CD4-positive, alpha-beta T cell (primary cell): ENCODE results near the gene SLAMF9. TPM values are rescaled to one million over a fixed set of nuclear protein-coding genes. Genes with fewer than 3 reads are reported as not detected.

Experiments used
- ATAC-seq: fragments of 200-7000 bp; cut with Tn5 transposase; one replicate; pipeline ENCODE4 v1.10.0; 2022; ENCODE audit warnings: mild to moderate bottlenecking; ENCODE audit not compliant: poor library complexity
- CTCF ChIA-PET: fragments of 350-600 bp; sonication (Branson Sonifier 250); formaldehyde crosslinking; loops from one replicate; lab custom pipeline; 2021; ENCODE audit warnings: antibody characterized with exemption, inconsistent platforms; lab: Charles Lee
- POLR2A ChIA-PET: fragments of 350-600 bp; sonication (Branson Sonifier 250); formaldehyde crosslinking; loops from one replicate; lab custom pipeline; 2021; ENCODE audit warnings: antibody characterized with exemption, inconsistent platforms; lab: Charles Lee
- DNase-seq, 14 experiments: peaks; one replicate each; pipeline ENCODE4 v3.0.0-alpha.2; 2013 to 2020; ENCODE audit warnings: mixed read lengths in 2 of 14
- H3K27ac ChIP-seq, 2 donors: one replicate each; pipeline versions ENCODE4 v1.5.1 to v1.7.0; 2013; ENCODE audit warnings: low read length in 2 of 2, low read depth in 1 of 2, mild to moderate bottlenecking in 1 of 2
- H3K27me3 ChIP-seq, 2 experiments: 1 replicate in 1 of 2; 2 replicates in 1 of 2; pipeline versions ENCODE4 v1.6.1 to v1.7.0; 2013; ENCODE audit warnings: low read length in 2 of 2, control low read depth in 1 of 2, mild to moderate bottlenecking in 1 of 2, moderate library complexity in 1 of 2; ENCODE audit not compliant: insufficient read depth in 2 of 2, control insufficient read depth in 1 of 2
- H3K36me3 ChIP-seq: one replicate; pipeline ENCODE4 v1.6.1; 2013; ENCODE audit warnings: low read length, control low read depth; ENCODE audit not compliant: insufficient read depth
- H3K4me1 ChIP-seq: one replicate; pipeline ENCODE4 v1.6.1; 2013; ENCODE audit warnings: low read length, control low read depth; ENCODE audit not compliant: insufficient read depth
- H3K4me3 ChIP-seq: one replicate; pipeline ENCODE4 v1.5.1; 2013; ENCODE audit warnings: mild to moderate bottlenecking, low read length, moderate library complexity
- H3K9me3 ChIP-seq, 2 experiments: 1 replicate in 1 of 2; 2 replicates in 1 of 2; pipeline versions ENCODE4 v1.6.1 to v1.7.0; 2013; ENCODE audit warnings: low read length in 2 of 2, mild to moderate bottlenecking in 2 of 2, control low read depth in 1 of 2, moderate library complexity in 1 of 2; ENCODE audit not compliant: control insufficient read depth in 1 of 2, insufficient read depth in 1 of 2
- H3K27ac Mint-ChIP-seq: one replicate; pipeline ENCODE4 v1.8.0; 2020; ENCODE audit warnings: mixed read lengths
- H3K27me3 Mint-ChIP-seq: one replicate; pipeline ENCODE4 v1.8.0; 2021; ENCODE audit warnings: mixed read lengths
- H3K36me3 Mint-ChIP-seq: one replicate; pipeline ENCODE4 v1.8.0; 2021; ENCODE audit warnings: low read depth, mixed read lengths
- H3K4me1 Mint-ChIP-seq: one replicate; pipeline ENCODE4 v1.8.0; 2021; ENCODE audit warnings: low read depth, mixed read lengths
- H3K4me3 Mint-ChIP-seq: one replicate; pipeline ENCODE4 v1.8.0; 2020; ENCODE audit warnings: mild to moderate bottlenecking, mixed read lengths
- H3K9me3 Mint-ChIP-seq: one replicate; pipeline ENCODE4 v1.8.0; 2020; ENCODE audit warnings: mixed read lengths
- CTCF ChIP-seq: fragments of 200-600 bp; IDR thresholded peaks from one replicate; pipeline ENCODE4 v1.8.0; 2022; ENCODE audit warnings: antibody characterized with exemption, mild to moderate bottlenecking
- intact Hi-C, 2 experiments: fragments of 100-400 bp; cut with DNase I in 1 of 2; cut with micrococcal nuclease in 1 of 2; formaldehyde crosslinking; loops; one replicate each; pipeline versions ENCODE4 v1.15.1 to v1.9.0; 2023 to 2025; cut with DNase I, micrococcal nuclease
- total RNA-seq, 174 experiments: library from RNA in 2 of 174; stranded (reverse) in 2 of 174; gene quantifications; one replicate each; pipeline ENCODE4 v1.2.3 and lab custom pipeline; 2021 to 2026

SLAMF9 gene
- total RNA-seq, 2 experiments from 2014 or later, result not detected

- CTCF ChIA-PET, result no interaction called here
- Histone ChIP-seq H3K9me3 (no peaks in the 10 kb centered on the region), H3K4me1 (peaks cover 15% of the 10 kb centered on the region), H3K27ac (no peak overlapping the region), H3K27me3 (peaks cover 22 to 26% of the 10 kb centered on the region in 2 experiments), H3K4me3 (no peak overlapping the region), H3K36me3 (no peaks in the 10 kb centered on the region)
- H3K36me3 Mint-ChIP-seq, result no peaks in the 10 kb centered on the region
- no peak for TF ChIP-seq CTCF
- no peak for ATAC-seq
- DNase-seq, result no peak
- H3K27ac Mint-ChIP-seq, result no peak overlapping the region
- H3K27me3 Mint-ChIP-seq, result peaks cover 50% of the 10 kb centered on the region
- no peaks in the 10 kb centered on the region for H3K9me3 Mint-ChIP-seq
- intact Hi-C loops, result no loop called here
- no peak overlapping the region for H3K4me3 Mint-ChIP-seq
- POLR2A ChIA-PET, result no interaction called here
- peaks cover 10% of the 10 kb centered on the region for H3K4me1 Mint-ChIP-seq
Observed at GRCh38 chr1:159943278-159943640, 10.8 kb downstream of the SLAMF9 start.

- ChIA-PET POLR2A (no interaction called here), CTCF (no interaction called here)
- ATAC-seq (no peak), DNase-seq (no peak)
- no peak overlapping the region for H3K27ac Mint-ChIP-seq
- no peaks in the 10 kb centered on the region for H3K36me3 ChIP-seq
- no peak overlapping the region for H3K27ac ChIP-seq
- intact Hi-C loops, result no loop called here
- H3K4me1 ChIP-seq, result peaks cover 16% of the 10 kb centered on the region
- H3K36me3 Mint-ChIP-seq, result no peaks in the 10 kb centered on the region
- H3K27me3 Mint-ChIP-seq, result peaks cover 48% of the 10 kb centered on the region
- H3K9me3 ChIP-seq, result no peaks in the 10 kb centered on the region
- H3K4me3 ChIP-seq, result no peak overlapping the region
- H3K27me3 ChIP-seq, result peaks cover 22 to 26% of the 10 kb centered on the region in 2 experiments
- no peak overlapping the region for H3K4me3 Mint-ChIP-seq
- H3K9me3 Mint-ChIP-seq, result no peaks in the 10 kb centered on the region
- TF ChIP-seq CTCF, result no peak
- peaks cover 10% of the 10 kb centered on the region for H3K4me1 Mint-ChIP-seq
Observed at GRCh38 chr1:159942632-159943277, 11.3 kb downstream of the SLAMF9 start.

- DNase-seq, result no peak
- Mint-ChIP-seq H3K36me3 (no peaks in the 10 kb centered on the region), H3K27ac (no peak overlapping the region), H3K27me3 (peaks cover 48% of the 10 kb centered on the region), H3K4me1 (peaks cover 10% of the 10 kb centered on the region), H3K4me3 (no peak overlapping the region), H3K9me3 (no peaks in the 10 kb centered on the region)
- Histone ChIP-seq H3K4me3 (no peak overlapping the region), H3K4me1 (peaks cover 25% of the 10 kb centered on the region), H3K9me3 (no peaks in the 10 kb centered on the region), H3K27ac (no peak overlapping the region), H3K27me3 (peaks cover 22 to 26% of the 10 kb centered on the region in 2 experiments), H3K36me3 (no peaks in the 10 kb centered on the region)
- CTCF ChIA-PET, result no interaction called here
- intact Hi-C loops, result no loop called here
- no peak for TF ChIP-seq CTCF
- POLR2A ChIA-PET, result no interaction called here
- ATAC-seq, result no peak
Observed at GRCh38 chr1:159941591-159942560, 12.2 kb downstream of the SLAMF9 start.
